WTC11 (cell line): ENCODE measurements around the gene IL26. TPM values are rescaled to one million over a fixed set of nuclear protein-coding genes. Genes with fewer than 3 reads are reported as not detected.

ENCODE experiments used
- ATAC-seq: fragments of 200-7000 bp; cut with Tn5 transposase; 2 replicates; pipeline ENCODE4 v1.10.0; 2021; ENCODE audit warnings: mild to moderate bottlenecking, moderate library complexity
- CTCF ChIA-PET: fragments of 300-600 bp; sonication (Branson Sonifier 250); formaldehyde crosslinking; loops from one replicate; lab custom pipeline; 2021; ENCODE audit warnings: antibody characterized with exemption; lab: Charles Lee
- POLR2A ChIA-PET: fragments of 350-600 bp; sonication (Branson Sonifier 250); formaldehyde crosslinking; loops from one replicate; lab custom pipeline; 2021; ENCODE audit warnings: antibody characterized with exemption; lab: Charles Lee
- DNase-seq: peaks from one replicate; pipeline ENCODE4 v3.0.0; 2021; ENCODE audit warnings: low spot score
- H3K27ac Mint-ChIP-seq: 2 replicates; pipeline ENCODE4 v1.8.0; 2021; ENCODE audit warnings: mixed read lengths
- H3K27me3 Mint-ChIP-seq: 2 replicates; pipeline ENCODE4 v1.8.0; 2021; ENCODE audit warnings: low read depth, mild to moderate bottlenecking, moderate library complexity, mixed read lengths
- H3K36me3 Mint-ChIP-seq: 2 replicates; pipeline ENCODE4 v1.8.0; 2021; ENCODE audit warnings: mixed read lengths
- H3K4me1 Mint-ChIP-seq: 2 replicates; pipeline ENCODE4 v1.8.0; 2022; ENCODE audit warnings: mixed read lengths
- H3K4me3 Mint-ChIP-seq: 2 replicates; pipeline ENCODE4 v1.8.0; 2021; ENCODE audit warnings: mild to moderate bottlenecking, moderate library complexity, mixed read lengths
- H3K9me3 Mint-ChIP-seq: 2 replicates; pipeline ENCODE4 v1.8.0; 2021; ENCODE audit warnings: mixed read lengths
- CREM ChIP-seq: sonication (generic); formaldehyde crosslinking; IDR thresholded peaks from 2 replicates; pipeline ENCODE4 v1.8.1; 2022; ENCODE audit warnings: mild to moderate bottlenecking, missing genetic modification reagents, moderate library complexity
- E2F4 ChIP-seq: sonication (generic); formaldehyde crosslinking; IDR thresholded peaks from 2 replicates; pipeline ENCODE4 v1.8.1; 2022; ENCODE audit warnings: low read depth, mild to moderate bottlenecking, moderate library complexity, missing genetic modification reagents, borderline replicate concordance
- EMX1 ChIP-seq: fragments of 250-450 bp; sonication (Bioruptor Pico); IDR thresholded peaks from 2 replicates; pipeline ENCODE4 v1.8.0; 2021; ENCODE audit warnings: mild to moderate bottlenecking
- ETV6 ChIP-seq: sonication (generic); formaldehyde crosslinking; IDR thresholded peaks from 2 replicates; pipeline ENCODE4 v1.8.1; 2022; ENCODE audit warnings: mild to moderate bottlenecking, missing genetic modification reagents
- GABPB1 ChIP-seq: sonication (generic); formaldehyde crosslinking; IDR thresholded peaks from 2 replicates; pipeline ENCODE4 v1.8.1; 2023; ENCODE audit warnings: mild to moderate bottlenecking, missing genetic modification reagents
- JUN ChIP-seq: sonication (generic); formaldehyde crosslinking; IDR thresholded peaks from 2 replicates; pipeline ENCODE4 v1.8.0; 2023; ENCODE audit warnings: mild to moderate bottlenecking, missing genetic modification reagents
- NR1H2 ChIP-seq: sonication (generic); formaldehyde crosslinking; IDR thresholded peaks from 2 replicates; pipeline ENCODE4 v1.9.0; 2021; ENCODE audit warnings: mild to moderate bottlenecking, moderate library complexity, missing genetic modification reagents
- NR2C2 ChIP-seq: sonication (generic); formaldehyde crosslinking; IDR thresholded peaks from 2 replicates; pipeline ENCODE4 v1.8.0; 2022; ENCODE audit warnings: mild to moderate bottlenecking, missing genetic modification reagents
- PREB ChIP-seq: sonication (generic); formaldehyde crosslinking; IDR thresholded peaks from 2 replicates; pipeline ENCODE4 v1.8.1; 2022; ENCODE audit warnings: mild to moderate bottlenecking, missing genetic modification reagents, moderate library complexity, borderline replicate concordance
- PRRX2 ChIP-seq: fragments of 250-450 bp; sonication (Bioruptor Pico); IDR thresholded peaks from 2 replicates; pipeline ENCODE4 v1.8.0; 2021; ENCODE audit warnings: mild to moderate bottlenecking
- RELA ChIP-seq: sonication (generic); formaldehyde crosslinking; IDR thresholded peaks from 2 replicates; pipeline ENCODE4 v1.8.1; 2022; ENCODE audit warnings: missing genetic modification reagents, mild to moderate bottlenecking, borderline replicate concordance
- TCF7 ChIP-seq: sonication (generic); formaldehyde crosslinking; IDR thresholded peaks from 2 replicates; pipeline ENCODE4 v1.8.0; 2022; ENCODE audit warnings: mild to moderate bottlenecking, low read depth, missing genetic modification reagents, moderate library complexity
- TP53 ChIP-seq: sonication (generic); formaldehyde crosslinking; IDR thresholded peaks from 2 replicates; pipeline ENCODE4 v1.8.1; 2023; ENCODE audit warnings: mild to moderate bottlenecking, missing genetic modification reagents
- ZBTB21 ChIP-seq: sonication (generic); formaldehyde crosslinking; IDR thresholded peaks from 2 replicates; pipeline ENCODE4 v1.8.1; 2023; ENCODE audit warnings: mild to moderate bottlenecking, missing genetic modification reagents, borderline replicate concordance
- ZNF138 ChIP-seq: sonication (generic); formaldehyde crosslinking; conservative IDR thresholded peaks from 2 replicates; pipeline ENCODE4 v1.8.1; 2022; ENCODE audit warnings: mild to moderate bottlenecking, moderate library complexity, missing genetic modification reagents
- ZNF232 ChIP-seq: sonication (generic); formaldehyde crosslinking; IDR thresholded peaks from 2 replicates; pipeline ENCODE4 v1.8.0; 2022; ENCODE audit warnings: mild to moderate bottlenecking, missing genetic modification reagents
- ZNF317 ChIP-seq: sonication (generic); formaldehyde crosslinking; IDR thresholded peaks from 2 replicates; pipeline ENCODE4 v1.8.1; 2023; ENCODE audit warnings: low read depth, mild to moderate bottlenecking, moderate library complexity, missing genetic modification reagents, borderline replicate concordance
- ZNF416 ChIP-seq: fragments of 250-450 bp; sonication (Bioruptor Pico); IDR thresholded peaks from 2 replicates; pipeline ENCODE4 v1.9.0; 2021; ENCODE audit warnings: mild to moderate bottlenecking, inconsistent platforms
- total RNA-seq: library from RNA; stranded (reverse); gene quantifications from 3 replicates; pipeline ENCODE4 v1.2.3, GENCODE V29; 2021
- TF ChIP-seq, protein P1 (sequence below): fragments of 250-450 bp; sonication (Bioruptor Pico); IDR thresholded peaks from 2 replicates; pipeline ENCODE4 v1.9.0; 2021; ENCODE audit warnings: moderate library complexity, mild to moderate bottlenecking, inconsistent platforms, borderline replicate concordance
- TF ChIP-seq, protein P2 (sequence below): sonication (generic); formaldehyde crosslinking; IDR thresholded peaks from 2 replicates; pipeline ENCODE4 v1.8.1; 2023; ENCODE audit warnings: mild to moderate bottlenecking, moderate library complexity, missing genetic modification reagents
- TF ChIP-seq, protein P3 (sequence below): sonication (generic); formaldehyde crosslinking; IDR thresholded peaks from 2 replicates; pipeline ENCODE4 v1.8.1; 2023; ENCODE audit warnings: mild to moderate bottlenecking, missing genetic modification reagents
- TF ChIP-seq, protein P4 (sequence below): sonication (generic); formaldehyde crosslinking; IDR thresholded peaks from 2 replicates; pipeline ENCODE4 v1.8.1; 2023; ENCODE audit warnings: mild to moderate bottlenecking, missing genetic modification reagents, moderate library complexity
- TF ChIP-seq, protein P5 (sequence below): sonication (generic); formaldehyde crosslinking; IDR thresholded peaks from 2 replicates; pipeline ENCODE4 v1.8.0; 2022; ENCODE audit warnings: mild to moderate bottlenecking, missing genetic modification reagents

IL26 gene
- total RNA-seq, 1 experiment from 2014 or later: not detected

DNA sequence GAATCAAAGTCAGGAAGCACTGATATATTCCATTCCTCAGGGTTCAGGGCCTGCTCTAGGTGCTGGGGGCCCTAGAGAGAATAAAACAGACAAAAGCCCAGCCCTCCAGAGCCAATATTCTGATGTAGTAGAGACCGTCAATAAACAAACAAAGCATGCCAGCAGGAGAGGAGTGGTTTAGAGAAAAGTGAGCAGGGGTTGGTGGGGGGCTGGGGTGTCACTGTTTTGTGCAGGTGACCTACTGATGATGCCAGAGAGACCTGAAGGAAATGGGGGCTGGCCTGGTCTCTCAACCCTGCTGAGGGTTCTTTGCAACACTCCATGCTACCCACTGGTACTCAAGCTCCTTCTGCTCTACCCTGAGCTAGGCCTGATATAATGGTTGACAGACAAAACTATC, 26.5 kb downstream of the IL26 start (continued):
- TF ChIP-seq PRRX2 (CRISPR knock-in tag): no peak

- Mint-ChIP-seq H3K4me1 (peaks cover 20% of the 10 kb centered on the region), H3K27ac (no peak overlapping the region), H3K9me3 (peaks cover 7% of the 10 kb centered on the region; the same call in 1 of the 2 replicates), H3K36me3 (no peaks in the 10 kb centered on the region), H3K4me3 (no peak overlapping the region), H3K27me3 (no peaks in the 10 kb centered on the region; the same call in 1 of the 2 replicates)
- TF ChIP-seq, protein P1, sequence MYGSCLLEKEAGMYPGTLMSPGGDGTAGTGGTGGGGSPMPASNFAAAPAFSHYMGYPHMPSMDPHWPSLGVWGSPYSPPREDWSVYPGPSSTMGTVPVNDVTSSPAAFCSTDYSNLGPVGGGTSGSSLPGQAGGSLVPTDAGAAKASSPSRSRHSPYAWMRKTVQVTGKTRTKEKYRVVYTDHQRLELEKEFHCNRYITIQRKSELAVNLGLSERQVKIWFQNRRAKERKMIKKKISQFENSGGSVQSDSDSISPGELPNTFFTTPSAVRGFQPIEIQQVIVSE (CRISPR knock-in tag): no peak
- TF ChIP-seq PRRX2 (CRISPR knock-in tag) (no peak), NR1H2 (CRISPR knock-in tag) (no peak), TP53 (no peak), E2F4 (CRISPR knock-in tag) (no peak), ZNF232 (CRISPR knock-in tag) (no peak), ZNF138 (CRISPR knock-in tag) (no peak), ETV6 (CRISPR knock-in tag) (no peak), GABPB1 (CRISPR knock-in tag) (no peak), ZNF317 (CRISPR knock-in tag) (no peak)
- TF ChIP-seq, protein P2, sequence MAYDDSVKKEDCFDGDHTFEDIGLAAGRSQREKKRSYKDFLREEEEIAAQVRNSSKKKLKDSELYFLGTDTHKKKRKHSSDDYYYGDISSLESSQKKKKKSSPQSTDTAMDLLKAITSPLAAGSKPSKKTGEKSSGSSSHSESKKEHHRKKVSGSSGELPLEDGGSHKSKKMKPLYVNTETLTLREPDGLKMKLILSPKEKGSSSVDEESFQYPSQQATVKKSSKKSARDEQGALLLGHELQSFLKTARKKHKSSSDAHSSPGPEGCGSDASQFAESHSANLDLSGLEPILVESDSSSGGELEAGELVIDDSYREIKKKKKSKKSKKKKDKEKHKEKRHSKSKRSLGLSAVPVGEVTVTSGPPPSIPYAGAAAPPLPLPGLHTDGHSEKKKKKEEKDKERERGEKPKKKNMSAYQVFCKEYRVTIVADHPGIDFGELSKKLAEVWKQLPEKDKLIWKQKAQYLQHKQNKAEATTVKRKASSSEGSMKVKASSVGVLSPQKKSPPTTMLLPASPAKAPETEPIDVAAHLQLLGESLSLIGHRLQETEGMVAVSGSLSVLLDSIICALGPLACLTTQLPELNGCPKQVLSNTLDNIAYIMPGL (CRISPR knock-in tag): no peak
- TF ChIP-seq, protein P3, sequence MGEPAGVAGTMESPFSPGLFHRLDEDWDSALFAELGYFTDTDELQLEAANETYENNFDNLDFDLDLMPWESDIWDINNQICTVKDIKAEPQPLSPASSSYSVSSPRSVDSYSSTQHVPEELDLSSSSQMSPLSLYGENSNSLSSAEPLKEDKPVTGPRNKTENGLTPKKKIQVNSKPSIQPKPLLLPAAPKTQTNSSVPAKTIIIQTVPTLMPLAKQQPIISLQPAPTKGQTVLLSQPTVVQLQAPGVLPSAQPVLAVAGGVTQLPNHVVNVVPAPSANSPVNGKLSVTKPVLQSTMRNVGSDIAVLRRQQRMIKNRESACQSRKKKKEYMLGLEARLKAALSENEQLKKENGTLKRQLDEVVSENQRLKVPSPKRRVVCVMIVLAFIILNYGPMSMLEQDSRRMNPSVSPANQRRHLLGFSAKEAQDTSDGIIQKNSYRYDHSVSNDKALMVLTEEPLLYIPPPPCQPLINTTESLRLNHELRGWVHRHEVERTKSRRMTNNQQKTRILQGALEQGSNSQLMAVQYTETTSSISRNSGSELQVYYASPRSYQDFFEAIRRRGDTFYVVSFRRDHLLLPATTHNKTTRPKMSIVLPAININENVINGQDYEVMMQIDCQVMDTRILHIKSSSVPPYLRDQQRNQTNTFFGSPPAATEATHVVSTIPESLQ (CRISPR knock-in tag): no peak
- TF ChIP-seq, protein P4, sequence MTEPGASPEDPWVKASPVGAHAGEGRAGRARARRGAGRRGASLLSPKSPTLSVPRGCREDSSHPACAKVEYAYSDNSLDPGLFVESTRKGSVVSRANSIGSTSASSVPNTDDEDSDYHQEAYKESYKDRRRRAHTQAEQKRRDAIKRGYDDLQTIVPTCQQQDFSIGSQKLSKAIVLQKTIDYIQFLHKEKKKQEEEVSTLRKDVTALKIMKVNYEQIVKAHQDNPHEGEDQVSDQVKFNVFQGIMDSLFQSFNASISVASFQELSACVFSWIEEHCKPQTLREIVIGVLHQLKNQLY (CRISPR knock-in tag): no peak
- DNase-seq (no peak), ATAC-seq (no peak)
- CTCF ChIA-PET: interaction anchor here (1.2 kb wide), 1 partner anchor 24 kb away, joined by 3 read pairs; no protein-coding TSS in a partner anchor
- POLR2A ChIA-PET: no interaction called here
Observed at GRCh38 chr12:68198507-68199086, 27.0 kb downstream of the IL26 start.

- Mint-ChIP-seq H3K27me3 (peaks cover 5% of the 10 kb centered on the region), H3K9me3 (peaks cover 5% of the 10 kb centered on the region; the same call in 1 of the 2 replicates), H3K36me3 (no peaks in the 10 kb centered on the region), H3K27ac (no peak overlapping the region), H3K4me1 (no peaks in the 10 kb centered on the region), H3K4me3 (no peak overlapping the region)
- ChIA-PET POLR2A (no interaction called here), CTCF (no interaction called here)
- no peak for ATAC-seq
- TF ChIP-seq JUN (no peak), CREM (CRISPR knock-in tag) (no peak), NR2C2 (no peak), RELA (CRISPR knock-in tag) (no peak), ZNF416 (CRISPR knock-in tag) (no peak), PREB (CRISPR knock-in tag) (no peak), ZBTB21 (CRISPR knock-in tag) (no peak), EMX1 (no peak), ZNF232 (CRISPR knock-in tag) (no peak), TCF7 (no peak)
- TF ChIP-seq, protein P5, sequence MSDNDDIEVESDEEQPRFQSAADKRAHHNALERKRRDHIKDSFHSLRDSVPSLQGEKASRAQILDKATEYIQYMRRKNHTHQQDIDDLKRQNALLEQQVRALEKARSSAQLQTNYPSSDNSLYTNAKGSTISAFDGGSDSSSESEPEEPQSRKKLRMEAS (CRISPR knock-in tag): no peak
- no peak for DNase-seq
Observed at GRCh38 chr12:68190301-68190700, 35.3 kb downstream of the IL26 start.
